ENCODE measurements around the gene NDUFB1. TPM values are rescaled to one million over a fixed set of nuclear protein-coding genes. Genes with fewer than 3 reads are reported as not detected.

Gene NDUFB1
- total and polyA plus RNA-seq, 2 of the 4 experiments (the other 2 are of a cell fraction), result 32.1 to 333 TPM

- H4K5ac ChIP-seq (ENCODE audit: low read depth, low read length), result no peak overlapping the region
- no peak overlapping the region for H2AK5ac ChIP-seq (ENCODE audit: low read depth, low read length)
- no peak overlapping the region for H4K91ac ChIP-seq (ENCODE audit: insufficient read depth, low read depth, low read length)
- intact Hi-C loops (cut with micrococcal nuclease), result loop anchor here (10.0 kb wide), 1 partner anchor 164 kb away; the partner anchor contains the start of gene FBLN5
- in situ Hi-C loops (cut with MboI; ENCODE audit: low sequenced_read_pairs), result no loop called here
- no peak overlapping the region for H3K18ac ChIP-seq (ENCODE audit: low read depth, low read length)
- no peaks in the 10 kb centered on the region for H3K9me3 ChIP-seq (ENCODE audit: control insufficient read depth, insufficient read depth, low read length)
- no peak overlapping the region for H3K23ac ChIP-seq (ENCODE audit: low read depth, low read length)
- no peak overlapping the region for H3K4me2 ChIP-seq (ENCODE audit: low read depth, low read length)
- peaks cover 4% of the 10 kb centered on the region; the same call in 1 of the 2 replicates for H3K4me1 ChIP-seq (ENCODE audit: control insufficient read depth, insufficient read depth, low read length)
- no peak overlapping the region for H2BK20ac ChIP-seq (ENCODE audit: low read depth, low read length)
- WGBS, 2 experiments (ENCODE audit: extremely low coverage in 2 of 2, insufficient read length in 1 of 2), result 100% methylated on average over 1 of the region's 11 CpGs; no CpG with 5 or more reads in 1 of the 2 experiments
- H4K8ac ChIP-seq (ENCODE audit: low read depth in 2 of 2, low read length in 2 of 2), result no peak overlapping the region
- H3K27ac ChIP-seq (ENCODE audit: insufficient read depth, low read length), result no peak overlapping the region
- ChIA-PET POLR2A (ENCODE audit: unreplicated experiment) (interaction anchor here (0.6 kb wide), 1 partner anchor 8 kb away, joined by 4 read pairs; no protein-coding TSS in a partner anchor), CTCF (interaction anchor here (2.9 kb wide), 1 partner anchor 10 kb away, joined by 11 read pairs; no protein-coding TSS in a partner anchor)
- no peak for TF ChIP-seq MXI1 (IDR thresholded peaks at IDR 0.05; ENCODE audit: borderline replicate concordance, low read depth, low read length)
- no peaks in the 10 kb centered on the region; the same call in 1 of the 2 replicates for H3K9me1 ChIP-seq (ENCODE audit: insufficient read depth, low read length)
- H4K20me1 ChIP-seq (ENCODE audit: insufficient read depth, low read length), result no peaks in the 10 kb centered on the region
- H2BK5ac ChIP-seq (ENCODE audit: low read depth, low read length, poor library complexity, severe bottlenecking), result no peak overlapping the region
- no peaks in the 10 kb centered on the region for H3K36me3 ChIP-seq (ENCODE audit: control insufficient read depth, insufficient read depth, low read length)
- H3K27me3 ChIP-seq (ENCODE audit: control insufficient read depth, insufficient read depth, low read length), result no peaks in the 10 kb centered on the region
- no TSS peak for BruUV-seq (replicated peaks)
- H2BK120ac ChIP-seq (ENCODE audit: low read depth, low read length), result no peak overlapping the region
- no peak overlapping the region for H3K4ac ChIP-seq (ENCODE audit: low read depth, low read length)
- H3K9ac ChIP-seq (ENCODE audit: low read depth, low read length), result no peak overlapping the region
- H3K56ac ChIP-seq (ENCODE audit: extremely low read depth, insufficient read depth, low read length), result no peak overlapping the region
- H2AFZ ChIP-seq (replicated peaks; ENCODE audit: low read length, poor library complexity), result peak overlapping the region; percentile 67
- dilution Hi-C loops (cut with HindIII; ENCODE audit: low sequenced_read_pairs, unreplicated experiment), result no loop called here
- no peak overlapping the region for H3K4me3 ChIP-seq (ENCODE audit: insufficient read depth, low read depth, low read length)
- no peak overlapping the region for H3K14ac ChIP-seq (replicated peaks; ENCODE audit: low read depth, low read length)
- H3K79me1 ChIP-seq (ENCODE audit: low read depth in 1 of 2, low read length in 2 of 2), result peaks cover 2 to 8% of the 10 kb centered on the region in 2 experiments; a peak in 2 of 4 replicates
- no peak for DNase-seq
- no peak overlapping the region for H2BK15ac ChIP-seq (ENCODE audit: low read depth, low read length)
- no peak overlapping the region for H2AK9ac ChIP-seq (replicated peaks; ENCODE audit: low read depth, low read length, poor library complexity)
- ATAC-seq (ENCODE audit: low read depth), result no peak
These were observed 12.9 kb downstream of the NDUFB1 start for GRCh38 chr14:92108345-92109254.

Measured in IMR-90 (cell line).